ENCODE data around the gene USP7.
"Not testable (repeated sequence)": the region's sequence is repeated elsewhere in the genome, so short reads cannot be mapped to it uniquely, and the experiment has no call there.

Gene USP7

GRCh38 chr16:8975039-8975438 lies 11.3 kb upstream of the USP7 start:
- DNase-seq (ENCODE audit: low read depth in 3 of 3, low spot score in 1 of 3) = no peak

- DNase-seq (ENCODE audit: low read depth in 3 of 3, low spot score in 1 of 3) = no peak
These were observed 9.3 kb upstream of the USP7 start for GRCh38 chr16:8972843-8973586.

- DNase-seq (ENCODE audit: low read depth in 3 of 3, low spot score in 1 of 3) = no peak
These were observed 7.7 kb upstream of the USP7 start for GRCh38 chr16:8971416-8971815.

- DNase-seq (ENCODE audit: low read depth in 3 of 3, low spot score in 1 of 3) = not testable (repeated sequence)
These were observed 5.6 kb upstream of the USP7 start for GRCh38 chr16:8969202-8969897.

GRCh38 chr16:8968054-8968453 lies 4.3 kb upstream of the USP7 start:
- not testable (repeated sequence) for DNase-seq (ENCODE audit: low read depth in 3 of 3, low spot score in 1 of 3)

- no peak for DNase-seq (ENCODE audit: low read depth in 3 of 3, low spot score in 1 of 3)
These were observed 3.6 kb upstream of the USP7 start for GRCh38 chr16:8967132-8967821.

- DNase-seq (ENCODE audit: low read depth in 3 of 3, low spot score in 1 of 3) = no peak
These were observed 3.1 kb upstream of the USP7 start for GRCh38 chr16:8966817-8967131.

GRCh38 chr16:8964462-8964861 lies 756 bp upstream of the USP7 start:
- DNase-seq (ENCODE audit: low read depth in 3 of 3, low spot score in 1 of 3) = no peak

GRCh38 chr16:8963010-8963820 lies 491 bp downstream of the USP7 start:
- no peak for DNase-seq (ENCODE audit: low read depth in 3 of 3, low spot score in 1 of 3)

GRCh38 chr16:8962393-8963009 lies 1.2 kb downstream of the USP7 start:
- DNase-seq (ENCODE audit: low read depth in 3 of 3, low spot score in 1 of 3) = peak in 2 of 3 donors; percentile 16 to 30

GRCh38 chr16:8961811-8962390 lies 1.8 kb downstream of the USP7 start:
- DNase-seq (ENCODE audit: low read depth in 3 of 3, low spot score in 1 of 3) = no peak

GRCh38 chr16:8960788-8961109 lies 3.0 kb downstream of the USP7 start:
- no peak for DNase-seq (ENCODE audit: low read depth in 3 of 3, low spot score in 1 of 3)

GRCh38 chr16:8959921-8960787 lies 3.6 kb downstream of the USP7 start:
- DNase-seq (ENCODE audit: low read depth in 3 of 3, low spot score in 1 of 3) = no peak

- DNase-seq (ENCODE audit: low read depth in 3 of 3, low spot score in 1 of 3) = no peak
These were observed 5.2 kb downstream of the USP7 start for GRCh38 chr16:8958344-8959167.

GRCh38 chr16:8957509-8958157 lies 6.1 kb downstream of the USP7 start:
- DNase-seq (ENCODE audit: low read depth in 3 of 3, low spot score in 1 of 3) = no peak

GRCh38 chr16:8957063-8957397 lies 6.7 kb downstream of the USP7 start:
- DNase-seq (ENCODE audit: low read depth in 3 of 3, low spot score in 1 of 3) = no peak

- DNase-seq (ENCODE audit: low read depth in 3 of 3, low spot score in 1 of 3) = no peak
These were observed 7.2 kb downstream of the USP7 start for GRCh38 chr16:8956265-8957062.

- DNase-seq (ENCODE audit: low read depth in 3 of 3, low spot score in 1 of 3) = no peak
These were observed 7.9 kb downstream of the USP7 start for GRCh38 chr16:8955828-8956227.

Measured in stimulated activated CD4-positive, alpha-beta T cell treated with anti-CD3 and anti-CD28 coated beads, TNF-alpha, amount 100 ng/mL, for 1 hour (primary cell).